KMS-11 (cell line): ENCODE results near the gene DMGDH.
A peak's percentile ranks its signal among the peaks of the same experiment; 100 is the strongest.

ENCODE experiments used
- H2AFZ ChIP-seq: fragments of 200-600 bp; sonication (generic); 2 replicates; pipeline ENCODE4 v1.6.1; 2016; ENCODE audit warnings: antibody characterized with exemption, mixed run types, low read depth
- H3K27ac ChIP-seq: fragments of 200-600 bp; sonication (generic); 2 replicates; pipeline ENCODE4 v1.6.1; 2016; ENCODE audit warnings: mild to moderate bottlenecking, mixed run types
- H3K27me3 ChIP-seq: fragments of 200-600 bp; sonication (generic); 2 replicates; pipeline ENCODE4 v1.6.1; 2017; ENCODE audit warnings: mild to moderate bottlenecking, low read depth, mixed run types, moderate library complexity; ENCODE audit not compliant: insufficient read depth
- H3K36me3 ChIP-seq: fragments of 200-600 bp; sonication (generic); 2 replicates; pipeline ENCODE4 v1.6.1; 2017; ENCODE audit warnings: mild to moderate bottlenecking, mixed run types; ENCODE audit not compliant: insufficient read depth
- H3K4me1 ChIP-seq: fragments of 200-600 bp; sonication (generic); 2 replicates; pipeline ENCODE4 v1.6.1; 2016; ENCODE audit warnings: mild to moderate bottlenecking, low read depth, mixed run types; ENCODE audit not compliant: poor library complexity, severe bottlenecking
- H3K4me2 ChIP-seq: fragments of 200-600 bp; sonication (generic); 2 replicates; pipeline ENCODE4 v1.7.0; 2016; ENCODE audit warnings: mild to moderate bottlenecking, mixed run types
- H3K4me3 ChIP-seq: fragments of 200-600 bp; sonication (generic); IDR thresholded peaks from 2 replicates; pipeline ENCODE4 v1.6.1; 2017; ENCODE audit warnings: low read depth, low read length, mixed read lengths; ENCODE audit not compliant: insufficient read depth
- H3K79me2 ChIP-seq: fragments of 200-600 bp; sonication (generic); 2 replicates; pipeline ENCODE4 v1.6.1; 2016; ENCODE audit warnings: low read depth, mixed run types; ENCODE audit not compliant: insufficient read depth
- H3K9ac ChIP-seq: fragments of 200-600 bp; sonication (generic); 2 replicates; pipeline ENCODE4 v1.6.1; 2016; ENCODE audit warnings: mild to moderate bottlenecking, mixed run types
- H4K20me1 ChIP-seq: fragments of 200-600 bp; sonication (generic); 2 replicates; pipeline ENCODE4 v1.6.1; 2016; ENCODE audit warnings: mild to moderate bottlenecking, mixed run types; ENCODE audit not compliant: insufficient read depth
- CTCF ChIP-seq: fragments of 200-600 bp; sonication (generic); conservative IDR thresholded peaks from 2 replicates; pipeline ENCODE4 v1.6.1; 2017; ENCODE audit warnings: low read depth, mild to moderate bottlenecking, antibody characterized with exemption, low read length, moderate library complexity, mixed read lengths

DMGDH gene

GRCh38 chr5:78992146-78992545 lies 77.3 kb downstream of the DMGDH start:
- Histone ChIP-seq H3K27me3 (no peaks in the 10 kb centered on the region), H3K4me1 (peaks cover 1% of the 10 kb centered on the region), H3K4me2 (no peak overlapping the region), H3K4me3 (no peak overlapping the region), H4K20me1 (no peaks in the 10 kb centered on the region), H3K79me2 (no peaks in the 10 kb centered on the region), H3K9ac (no peak overlapping the region), H3K36me3 (no peaks in the 10 kb centered on the region), H2AFZ (no peak overlapping the region), H3K27ac (no peak overlapping the region)
- TF ChIP-seq CTCF: no peak

GRCh38 chr5:78989080-78989479 lies 80.4 kb downstream of the DMGDH start:
- no peak overlapping the region for H3K4me2 ChIP-seq
- H2AFZ ChIP-seq: no peak overlapping the region
- no peak overlapping the region for H3K9ac ChIP-seq
- H3K4me1 ChIP-seq: peaks cover 16% of the 10 kb centered on the region
- H3K27ac ChIP-seq: no peak overlapping the region
- no peaks in the 10 kb centered on the region for H3K27me3 ChIP-seq
- no peaks in the 10 kb centered on the region for H3K36me3 ChIP-seq
- TF ChIP-seq CTCF: no peak
- H4K20me1 ChIP-seq: no peaks in the 10 kb centered on the region
- no peak overlapping the region for H3K4me3 ChIP-seq
- no peaks in the 10 kb centered on the region for H3K79me2 ChIP-seq

GRCh38 chr5:78985725-78986223 lies 83.7 kb downstream of the DMGDH start:
- H3K9ac ChIP-seq: peak overlapping the region; percentile 80
- peak overlapping the region; percentile 82; the same call in 1 of the 2 replicates for H2AFZ ChIP-seq
- no peaks in the 10 kb centered on the region for H3K27me3 ChIP-seq
- H3K4me3 ChIP-seq: no peak overlapping the region
- peak overlapping the region; percentile 88 for H3K27ac ChIP-seq
- peaks cover 28% of the 10 kb centered on the region for H3K4me1 ChIP-seq
- H4K20me1 ChIP-seq: no peaks in the 10 kb centered on the region
- TF ChIP-seq CTCF: no peak
- H3K36me3 ChIP-seq: no peaks in the 10 kb centered on the region
- H3K79me2 ChIP-seq: no peaks in the 10 kb centered on the region
- peak overlapping the region; percentile 48 for H3K4me2 ChIP-seq

GRCh38 chr5:78985116-78985724 lies 84.3 kb downstream of the DMGDH start, which contains the start of gene ARSB:
TSS of gene ARSB (minus strand) at chr5:78985310. CDS start at chr5:78985248, 62 bp downstream.
- Histone ChIP-seq H4K20me1 (no peaks in the 10 kb centered on the region), H3K4me1 (peaks cover 28% of the 10 kb centered on the region), H3K27ac (peak within 1 kb of the TSS; percentile 88), H3K9ac (peak within 1 kb of the TSS; percentile 80), H3K27me3 (no peaks in the 10 kb centered on the region), H3K4me3 (peak within 1 kb of the TSS; percentile 28), H2AFZ (peak within 1 kb of the TSS; percentile 82), H3K4me2 (peak within 1 kb of the TSS; percentile 83), H3K36me3 (no peaks in the 10 kb centered on the region), H3K79me2 (no peaks in the 10 kb centered on the region)
- TF ChIP-seq CTCF: no peak
